Measurements from ENCODE around the gene DNAJC3.

Gene DNAJC3

DNA sequence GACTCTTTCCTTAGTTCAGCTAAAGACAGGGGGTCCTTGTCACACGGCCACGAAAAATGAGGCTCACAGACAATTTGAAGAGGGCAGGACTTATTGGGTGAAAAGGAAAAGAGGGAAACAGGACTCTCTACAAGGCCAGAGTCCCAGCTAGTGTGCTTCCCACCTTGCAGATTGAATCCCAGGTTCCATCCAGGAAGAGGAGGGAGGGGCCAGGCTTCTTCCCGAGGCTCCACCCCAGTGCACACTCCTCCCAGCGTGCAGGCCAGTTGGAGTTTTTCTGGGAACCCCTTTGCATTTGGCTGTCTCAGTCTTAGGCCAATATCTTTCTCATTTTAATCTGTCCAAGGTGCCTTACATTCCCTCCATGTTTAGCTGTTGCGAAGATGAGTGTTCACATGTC, 106.8 kb downstream of the DNAJC3 start:
- Histone ChIP-seq H3K9me2 (replicated peaks; ENCODE audit: control insufficient read depth, low read length) (no peaks in the 10 kb centered on the region), H3K9me3 (ENCODE audit: control insufficient read depth, insufficient read depth, low read length) (no peaks in the 10 kb centered on the region), H4K20me1 (ENCODE audit: control insufficient read depth, insufficient read depth, low read depth, low read length) (no peaks in the 10 kb centered on the region), H3K79me2 (ENCODE audit: control insufficient read depth, low read length) (no peaks in the 10 kb centered on the region), H3K4me3 (ENCODE audit: low read length) (no peak overlapping the region), H3K4me1 (ENCODE audit: control insufficient read depth, low read length) (no peaks in the 10 kb centered on the region), H3K36me3 (ENCODE audit: control insufficient read depth, low read length) (peaks cover 32% of the 10 kb centered on the region), H3K27ac (ENCODE audit: low read depth, low read length) (no peak overlapping the region), H3K4me2 (ENCODE audit: low read length) (no peak overlapping the region), H3F3A (ENCODE audit: control insufficient read depth, insufficient read depth) (no peaks in the 10 kb centered on the region), H3K27me3 (ENCODE audit: control insufficient read depth, low read length) (no peaks in the 10 kb centered on the region)
- TF ChIP-seq, protein P1, sequence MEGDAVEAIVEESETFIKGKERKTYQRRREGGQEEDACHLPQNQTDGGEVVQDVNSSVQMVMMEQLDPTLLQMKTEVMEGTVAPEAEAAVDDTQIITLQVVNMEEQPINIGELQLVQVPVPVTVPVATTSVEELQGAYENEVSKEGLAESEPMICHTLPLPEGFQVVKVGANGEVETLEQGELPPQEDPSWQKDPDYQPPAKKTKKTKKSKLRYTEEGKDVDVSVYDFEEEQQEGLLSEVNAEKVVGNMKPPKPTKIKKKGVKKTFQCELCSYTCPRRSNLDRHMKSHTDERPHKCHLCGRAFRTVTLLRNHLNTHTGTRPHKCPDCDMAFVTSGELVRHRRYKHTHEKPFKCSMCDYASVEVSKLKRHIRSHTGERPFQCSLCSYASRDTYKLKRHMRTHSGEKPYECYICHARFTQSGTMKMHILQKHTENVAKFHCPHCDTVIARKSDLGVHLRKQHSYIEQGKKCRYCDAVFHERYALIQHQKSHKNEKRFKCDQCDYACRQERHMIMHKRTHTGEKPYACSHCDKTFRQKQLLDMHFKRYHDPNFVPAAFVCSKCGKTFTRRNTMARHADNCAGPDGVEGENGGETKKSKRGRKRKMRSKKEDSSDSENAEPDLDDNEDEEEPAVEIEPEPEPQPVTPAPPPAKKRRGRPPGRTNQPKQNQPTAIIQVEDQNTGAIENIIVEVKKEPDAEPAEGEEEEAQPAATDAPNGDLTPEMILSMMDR (IDR thresholded peaks at IDR 0.05; ENCODE audit: low read depth, low read length, poor library complexity, severe bottlenecking) = no peak
- no peak for TF ChIP-seq EZH2phosphoT487 (IDR thresholded peaks at IDR 0.05; ENCODE audit: borderline replicate concordance, low read length)

- H3F3A ChIP-seq (ENCODE audit: control insufficient read depth, insufficient read depth) = no peaks in the 10 kb centered on the region
- no peaks in the 10 kb centered on the region for H3K27me3 ChIP-seq (ENCODE audit: control insufficient read depth, low read length)
- no peaks in the 10 kb centered on the region for H3K79me2 ChIP-seq (ENCODE audit: control insufficient read depth, low read length)
- no peak overlapping the region for H3K4me2 ChIP-seq (ENCODE audit: low read length)
- peaks cover 35% of the 10 kb centered on the region for H3K36me3 ChIP-seq (ENCODE audit: control insufficient read depth, low read length)
- H3K9me2 ChIP-seq (replicated peaks; ENCODE audit: control insufficient read depth, low read length) = no peaks in the 10 kb centered on the region
- H3K4me3 ChIP-seq (ENCODE audit: low read length) = no peak overlapping the region
- no peaks in the 10 kb centered on the region for H3K4me1 ChIP-seq (ENCODE audit: control insufficient read depth, low read length)
- no peaks in the 10 kb centered on the region for H4K20me1 ChIP-seq (ENCODE audit: control insufficient read depth, insufficient read depth, low read depth, low read length)
- no peaks in the 10 kb centered on the region for H3K9me3 ChIP-seq (ENCODE audit: control insufficient read depth, insufficient read depth, low read length)
- TF ChIP-seq, protein P1 (IDR thresholded peaks at IDR 0.05; ENCODE audit: low read depth, low read length, poor library complexity, severe bottlenecking) = no peak
- no peak for TF ChIP-seq EZH2phosphoT487 (IDR thresholded peaks at IDR 0.05; ENCODE audit: borderline replicate concordance, low read length)
- no peak overlapping the region for H3K27ac ChIP-seq (ENCODE audit: low read depth, low read length)
These were observed 107.4 kb downstream of the DNAJC3 start for GRCh38 chr13:95784161-95784899.

GRCh38 chr13:95784900-95785290, 108.0 kb downstream of the DNAJC3 start:
- Histone ChIP-seq H3K36me3 (ENCODE audit: control insufficient read depth, low read length) (peaks cover 32% of the 10 kb centered on the region), H3K9me3 (ENCODE audit: control insufficient read depth, insufficient read depth, low read length) (no peaks in the 10 kb centered on the region), H3K4me3 (ENCODE audit: low read length) (no peak overlapping the region), H3K4me1 (ENCODE audit: control insufficient read depth, low read length) (no peaks in the 10 kb centered on the region), H3K4me2 (ENCODE audit: low read length) (no peak overlapping the region), H3K27me3 (ENCODE audit: control insufficient read depth, low read length) (no peaks in the 10 kb centered on the region), H3K9me2 (replicated peaks; ENCODE audit: control insufficient read depth, low read length) (no peaks in the 10 kb centered on the region), H4K20me1 (ENCODE audit: control insufficient read depth, insufficient read depth, low read depth, low read length) (no peaks in the 10 kb centered on the region), H3K79me2 (ENCODE audit: control insufficient read depth, low read length) (no peaks in the 10 kb centered on the region), H3K27ac (ENCODE audit: low read depth, low read length) (no peak overlapping the region), H3F3A (ENCODE audit: control insufficient read depth, insufficient read depth) (no peaks in the 10 kb centered on the region)
- TF ChIP-seq, protein P1 (IDR thresholded peaks at IDR 0.05; ENCODE audit: low read depth, low read length, poor library complexity, severe bottlenecking) = no peak
- TF ChIP-seq EZH2phosphoT487 (IDR thresholded peaks at IDR 0.05; ENCODE audit: borderline replicate concordance, low read length) = no peak

Measured in DOHH2 (cell line).